Activated CD4-positive, alpha-beta T cell treated with anti-CD3 and anti-CD28 coated beads, Interleukin-2, amount 50 U/mL, for 1 hour (primary cell): Measurements from ENCODE around the gene SOBP.
"Not testable (repeated sequence)": the region's sequence is repeated elsewhere in the genome, so short reads cannot be mapped to it uniquely, and the experiment has no call there.

Source experiments
- DNase-seq: peaks from one replicate; pipeline ENCODE4 v3.0.0-alpha.2; 2020

SOBP gene

DNA sequence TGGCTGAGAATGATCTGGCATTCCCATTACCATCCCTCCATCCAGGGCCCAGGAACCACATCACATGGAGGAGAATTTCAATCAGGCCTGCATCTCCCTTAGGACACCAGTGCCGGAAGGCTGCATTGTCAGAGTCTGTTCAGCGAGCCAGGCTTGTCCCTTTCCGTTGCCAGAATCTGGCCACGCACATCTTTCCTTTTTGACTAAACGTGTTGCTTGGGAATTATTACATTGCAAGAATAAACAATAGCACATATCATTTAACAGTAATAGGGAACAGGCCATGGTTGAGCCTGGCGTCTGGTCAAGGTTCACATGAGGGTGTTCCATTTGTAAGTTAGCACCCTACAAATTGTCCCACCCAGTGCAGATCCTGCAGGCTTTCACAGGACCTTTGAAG lies 42.8 kb downstream of the SOBP start:
- DNase-seq = no peak

DNA sequence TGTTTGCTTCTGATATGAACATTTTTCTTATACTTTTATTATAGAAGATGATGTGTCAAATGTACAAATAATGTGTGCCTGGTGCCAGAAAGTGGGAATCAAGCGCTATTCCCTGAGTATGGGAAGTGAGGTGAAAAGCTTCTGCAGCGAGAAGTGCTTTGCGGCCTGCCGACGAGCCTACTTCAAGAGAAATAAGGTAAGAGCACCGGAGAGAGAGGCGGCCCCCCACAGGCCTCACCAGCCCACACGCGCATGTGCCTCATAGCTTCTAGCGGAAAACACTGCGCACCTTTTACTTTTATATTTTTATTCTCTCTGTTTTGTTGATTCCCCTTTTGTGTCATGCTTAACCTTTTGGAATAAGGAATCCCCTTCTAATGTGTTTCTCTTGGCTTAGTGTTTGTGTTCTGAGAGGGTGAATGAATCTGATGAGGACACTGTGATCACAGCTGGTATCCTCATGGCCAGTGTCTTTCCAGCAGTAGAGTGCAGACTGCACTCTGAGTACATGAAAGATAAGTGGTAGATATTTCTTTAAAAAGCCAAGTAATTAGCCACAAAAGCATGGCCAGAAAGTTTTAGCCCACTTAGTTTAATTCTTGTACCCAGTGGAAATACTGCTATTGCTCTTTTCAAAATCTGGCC lies 43.6 kb downstream of the SOBP start:
- DNase-seq = no peak

GRCh38 chr6:107534571-107535141 lies 44.7 kb downstream of the SOBP start:
- no peak for DNase-seq

DNA sequence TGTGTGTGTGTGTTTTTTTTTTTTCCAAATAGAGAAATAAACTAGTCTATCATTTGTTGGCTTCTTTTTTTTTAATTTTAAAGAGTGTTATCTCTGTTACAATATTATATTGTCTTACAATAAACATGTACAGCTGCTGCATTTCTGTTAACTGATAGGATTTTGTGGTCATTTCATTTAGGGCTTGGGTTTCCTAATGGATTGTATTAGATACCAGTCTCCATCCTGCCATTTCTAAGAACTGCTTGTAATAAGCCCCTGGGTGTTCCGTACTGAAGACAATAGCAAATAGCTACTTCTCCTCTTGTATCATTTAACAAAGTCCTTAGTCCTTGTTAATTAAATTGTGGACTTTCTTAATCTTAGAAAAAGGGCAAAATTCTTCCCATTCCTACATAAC lies 45.7 kb downstream of the SOBP start:
- no peak for DNase-seq

DNA sequence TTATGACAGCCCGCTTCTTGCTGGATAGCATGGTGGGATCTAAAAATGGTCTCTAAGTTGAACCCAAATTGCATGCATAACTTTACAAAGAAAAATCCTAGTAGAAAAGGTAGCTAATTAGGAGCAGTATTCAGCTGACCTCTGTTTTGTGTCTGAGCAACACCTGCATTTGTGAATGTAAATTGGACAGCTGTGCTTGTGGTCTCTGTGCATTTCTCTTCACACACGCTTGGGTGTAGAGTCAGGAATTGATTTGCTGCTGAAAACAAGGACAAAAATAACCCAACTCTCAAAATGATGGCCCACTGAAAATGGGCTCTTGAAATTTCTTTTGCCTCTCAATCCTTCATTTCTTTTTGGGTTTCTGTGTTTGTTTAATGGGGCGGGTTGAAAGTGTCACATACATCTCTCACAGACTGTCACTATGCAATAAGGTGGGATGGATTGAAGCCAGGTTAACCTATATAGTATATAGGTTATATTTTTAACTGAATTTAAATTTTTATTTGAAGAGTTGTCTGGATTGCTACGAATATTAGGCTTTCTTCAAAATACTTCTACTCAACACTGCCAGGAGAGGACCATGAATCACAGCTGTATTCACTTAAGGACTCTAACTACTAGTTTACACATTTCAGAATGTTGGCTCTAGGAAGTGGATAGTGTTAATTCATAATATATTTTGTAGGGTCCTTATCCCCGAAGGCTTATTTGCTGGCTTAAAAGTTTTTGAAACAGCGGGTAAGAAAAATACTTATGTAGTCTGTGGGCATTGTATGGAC lies 46.5 kb downstream of the SOBP start:
- no peak for DNase-seq

DNA sequence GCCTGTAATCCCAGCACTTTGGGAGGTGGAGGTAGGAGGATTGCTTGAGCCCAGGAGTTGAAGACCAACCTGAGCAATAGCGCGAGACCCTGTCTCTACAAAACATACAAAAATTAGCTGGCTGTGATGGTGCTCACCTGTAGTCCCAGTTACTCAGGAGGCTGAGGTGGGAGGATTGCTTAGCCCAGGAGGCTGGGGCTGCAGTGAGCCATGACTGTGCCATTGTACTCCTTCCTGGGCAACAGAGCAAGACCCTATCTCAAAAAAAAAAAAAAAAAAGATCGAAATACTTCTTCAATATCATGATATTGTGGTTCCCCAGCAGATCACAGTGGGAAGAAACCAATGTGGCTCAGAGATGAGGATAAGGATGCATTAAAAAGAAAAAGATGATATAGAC lies 47.6 kb downstream of the SOBP start:
- no peak for DNase-seq

DNA sequence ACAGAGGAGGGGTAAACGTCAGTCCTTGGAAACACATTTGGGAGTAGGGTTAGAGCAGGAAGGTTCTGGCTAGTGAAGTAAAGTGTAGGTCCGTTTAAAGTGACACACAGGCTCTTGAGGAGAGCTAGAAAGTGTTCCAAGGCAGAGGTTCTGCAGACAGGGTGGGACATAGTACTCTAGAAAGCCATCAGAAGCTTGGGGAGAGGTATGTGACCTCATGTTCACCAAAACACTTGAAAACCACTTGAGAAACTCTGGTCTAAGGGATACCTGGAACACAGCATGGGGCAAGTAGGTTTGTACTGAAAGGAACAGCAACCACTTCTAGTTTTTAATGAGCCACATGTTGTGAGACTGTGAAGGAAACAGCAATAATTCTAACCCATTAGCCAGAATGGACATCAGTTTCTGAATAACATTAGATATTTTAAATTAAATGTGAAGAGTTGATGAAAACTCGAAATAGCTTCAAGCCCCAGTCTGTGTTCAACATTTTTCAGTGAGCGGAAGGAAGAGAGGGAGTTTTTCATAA lies 49.0 kb downstream of the SOBP start:
- no peak for DNase-seq

- no peak for DNase-seq
Observed at GRCh38 chr6:107539409-107539808, 49.5 kb downstream of the SOBP start.

DNA sequence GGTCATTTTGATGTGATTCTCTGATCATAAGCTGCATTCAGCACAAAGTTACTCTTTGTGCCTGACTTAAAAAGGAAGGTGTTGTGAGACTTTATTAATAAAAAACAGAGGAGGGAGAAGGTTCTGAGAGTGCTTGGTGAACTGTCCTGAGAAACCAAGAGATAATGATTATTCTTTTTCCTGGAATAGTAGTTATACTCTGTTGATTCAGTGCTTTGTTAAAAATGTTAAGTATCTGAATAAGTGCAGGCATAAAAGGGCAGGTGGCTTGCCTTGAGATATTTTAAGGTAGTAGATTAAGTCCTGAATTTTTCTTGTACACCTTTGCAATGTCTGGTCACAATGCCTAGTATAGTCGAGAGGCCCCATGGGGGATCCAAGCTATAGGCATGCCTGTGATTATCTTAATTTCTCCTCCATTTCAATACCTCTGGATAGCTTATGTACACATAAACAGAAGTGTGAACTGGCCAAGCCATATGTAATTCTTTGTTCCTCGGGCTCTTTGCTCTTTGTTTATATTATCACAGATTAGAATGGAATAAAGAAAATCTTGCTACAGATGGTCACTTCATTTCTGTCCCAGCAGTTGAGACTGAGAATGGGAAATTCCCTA lies 50.0 kb downstream of the SOBP start:
- DNase-seq = no peak

GRCh38 chr6:107540465-107540857 lies 50.5 kb downstream of the SOBP start:
- DNase-seq = no peak

DNA sequence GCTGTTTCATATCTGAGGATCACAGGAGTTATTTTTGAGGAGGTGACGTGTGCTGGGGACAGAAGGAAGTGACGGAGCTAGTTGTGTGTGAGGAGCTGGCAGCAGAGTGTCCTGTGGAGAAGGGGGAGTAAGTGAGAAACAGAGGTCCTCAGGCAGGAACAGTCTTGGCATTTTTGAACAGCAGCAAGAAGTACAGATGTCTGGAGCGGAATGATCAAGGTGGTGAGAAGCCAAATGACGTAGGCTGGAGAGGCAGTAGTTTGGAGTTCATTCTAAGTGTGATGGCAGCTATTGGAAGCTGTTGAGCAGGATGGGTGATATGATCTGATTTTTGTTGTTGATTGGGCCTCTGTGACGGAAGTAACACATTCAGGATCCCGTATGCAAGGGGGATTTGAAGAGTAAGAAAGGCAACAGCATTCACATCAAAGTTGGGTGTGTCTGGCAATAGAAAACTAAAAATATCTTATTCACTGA lies 52.3 kb downstream of the SOBP start:
- no peak for DNase-seq

DNA sequence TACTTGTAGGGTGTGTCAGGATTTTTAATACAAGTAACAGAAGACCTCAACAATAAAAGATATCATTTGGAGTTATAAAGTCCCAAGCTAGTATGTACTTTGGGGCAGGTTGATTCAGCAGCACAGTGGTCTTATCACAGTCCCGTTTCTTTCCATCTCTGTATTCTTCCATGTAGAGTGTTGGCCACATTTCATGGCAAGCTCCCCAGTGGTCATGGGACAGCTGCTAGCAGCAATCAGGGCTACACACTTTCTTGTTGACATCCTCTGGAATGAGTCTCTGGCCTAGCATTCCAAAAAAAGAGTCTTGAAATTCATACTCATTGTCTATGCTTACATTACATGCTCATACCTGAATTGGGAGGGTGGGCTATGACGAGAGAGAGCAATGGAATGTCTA lies 53.2 kb downstream of the SOBP start:
- DNase-seq = no peak

GRCh38 chr6:107543567-107543966 lies 53.6 kb downstream of the SOBP start:
- DNase-seq = no peak

- DNase-seq = no peak
Observed at GRCh38 chr6:107545763-107546162, 55.8 kb downstream of the SOBP start.

DNA sequence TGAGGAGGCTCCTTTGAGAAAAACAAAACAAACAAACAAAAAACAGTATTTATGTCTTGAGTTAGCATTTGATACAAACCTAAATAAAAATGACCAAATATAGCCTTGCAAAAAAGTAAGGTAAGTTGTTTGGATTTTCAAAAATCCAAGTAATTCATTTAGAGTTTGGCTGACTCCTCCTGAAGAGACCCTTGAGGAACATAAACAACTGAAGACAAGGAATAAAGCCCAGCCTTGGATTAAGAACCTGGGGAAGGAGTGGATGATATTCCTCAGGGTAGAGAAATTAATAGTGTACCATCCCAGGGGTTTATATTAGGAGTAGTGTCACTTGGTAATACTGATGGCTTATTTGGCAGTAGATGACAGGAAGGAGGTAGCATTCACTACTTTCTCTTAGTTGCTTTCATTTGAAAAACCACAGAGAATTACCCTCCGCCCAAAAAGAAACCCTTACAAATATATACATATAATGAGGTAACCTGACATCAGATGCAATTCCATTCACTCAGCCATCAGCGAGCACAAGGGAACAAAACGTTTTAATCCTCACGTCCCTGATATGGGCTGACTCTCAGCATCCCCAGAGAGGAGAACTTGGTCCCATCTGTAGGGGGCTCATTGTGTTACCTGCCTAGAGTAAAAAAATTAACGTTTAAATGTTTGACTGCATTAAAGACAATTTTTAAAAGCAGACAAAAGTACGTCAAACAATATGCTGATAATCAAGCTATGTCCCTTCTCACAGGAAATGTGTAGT lies 57.0 kb downstream of the SOBP start:
- no peak for DNase-seq

DNA sequence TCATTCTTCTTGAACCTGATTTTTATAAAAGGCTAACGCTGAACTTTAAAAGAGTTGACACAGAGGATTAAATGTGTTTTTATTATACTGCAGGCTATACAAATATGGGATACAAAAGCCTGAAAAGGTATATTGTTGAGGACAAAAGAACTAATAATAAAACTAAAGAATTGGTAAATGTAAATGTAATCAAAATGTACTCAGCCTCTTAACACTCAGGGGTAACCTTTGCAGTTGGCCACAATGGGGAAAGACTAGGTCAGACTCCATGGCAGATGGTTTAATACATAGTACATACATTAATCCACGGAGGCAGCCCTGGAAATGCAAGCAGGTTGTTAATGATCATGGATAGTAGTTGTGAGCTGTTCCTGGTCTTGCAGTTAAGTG lies 57.5 kb downstream of the SOBP start:
- DNase-seq = no peak

- DNase-seq = no peak
Observed at GRCh38 chr6:107550241-107550840, 60.4 kb downstream of the SOBP start.

DNA sequence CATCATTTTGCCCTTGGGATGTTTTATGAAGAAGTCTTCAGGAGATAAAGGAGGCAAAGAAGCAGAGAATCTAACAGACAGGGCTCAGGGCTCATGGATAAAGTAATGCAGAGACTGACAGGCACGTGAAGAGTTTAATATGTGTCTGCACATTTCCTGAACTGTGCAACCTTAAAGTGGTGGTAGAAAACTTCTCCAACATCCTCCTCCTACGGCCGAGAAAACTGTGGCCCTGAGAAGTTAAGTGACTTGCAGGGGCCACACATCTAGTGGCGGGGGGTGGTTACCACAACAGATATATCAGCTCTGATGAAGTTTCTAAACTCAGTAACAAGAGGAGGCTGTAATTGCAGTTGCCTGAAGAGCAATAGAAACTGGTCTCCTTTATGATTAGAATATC lies 61.0 kb downstream of the SOBP start:
- DNase-seq = no peak

GRCh38 chr6:107553121-107553520 lies 63.2 kb downstream of the SOBP start:
- DNase-seq = not testable (repeated sequence)

- DNase-seq = no peak
Observed at GRCh38 chr6:107554326-107554725, 64.4 kb downstream of the SOBP start.

- no peak for DNase-seq
Observed at GRCh38 chr6:107554918-107555317, 65.0 kb downstream of the SOBP start.

DNA sequence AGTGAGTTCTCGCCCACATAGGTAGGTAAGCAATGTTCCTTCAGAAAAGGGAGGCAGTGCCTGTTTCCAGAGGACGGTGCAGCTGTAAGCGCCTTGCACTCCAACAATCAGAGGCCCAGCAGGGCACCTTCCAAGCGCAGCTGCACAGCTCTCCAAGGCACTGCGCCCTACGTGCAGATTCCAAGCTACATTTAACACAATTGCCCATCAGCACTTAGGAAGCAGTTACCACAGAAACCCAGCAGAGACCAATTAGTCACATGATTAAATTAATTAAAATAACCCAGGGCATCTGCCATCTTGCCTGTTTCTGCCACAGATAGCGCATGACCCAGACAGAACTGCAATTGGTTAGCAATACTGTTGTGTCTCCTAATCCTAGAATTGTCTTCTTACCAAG lies 65.5 kb downstream of the SOBP start:
- DNase-seq = no peak
